GM18526 (cell line): ENCODE results near the gene PACSIN1.

Experiments used
- POLR2A ChIP-seq: IDR thresholded peaks from 3 replicates; pipeline ENCODE4 v1.6.1; 2011; ENCODE audit not compliant: insufficient read length; ENCODE audit errors: extremely low read depth

PACSIN1 gene

GRCh38 chr6:34578445-34579262, 112.8 kb downstream of the PACSIN1 start:
- TF ChIP-seq POLR2A, result no peak

GRCh38 chr6:34580707-34581560, 115.1 kb downstream of the PACSIN1 start:
- no peak for TF ChIP-seq POLR2A

- TF ChIP-seq POLR2A, result no peak
These were observed 115.7 kb downstream of the PACSIN1 start for GRCh38 chr6:34581561-34581920.

- no peak for TF ChIP-seq POLR2A
These were observed 117.6 kb downstream of the PACSIN1 start for GRCh38 chr6:34583461-34583860.

- TF ChIP-seq POLR2A, result no peak
These were observed 118.2 kb downstream of the PACSIN1 start for GRCh38 chr6:34583861-34584604.

GRCh38 chr6:34584694-34585093, 118.8 kb downstream of the PACSIN1 start:
- no peak for TF ChIP-seq POLR2A
